Neural cell (in vitro differentiated cells): ENCODE measurements around the gene ABHD8. TPM values are rescaled to one million over a fixed set of nuclear protein-coding genes. Genes with fewer than 3 reads are reported as not detected.

Experiments used
- H2AFZ ChIP-seq: fragments of 200-600, 300-800 bp; sonication (generic), shearing (Covaris generic); 2 replicates; pipeline ENCODE4 v1.6.0; 2014; ENCODE audit warnings: low read depth, mild to moderate bottlenecking, antibody characterized with exemption, low read length, moderate library complexity
- H3F3A ChIP-seq: fragments of 200-600 bp; shearing (Covaris generic); 2 replicates; pipeline ENCODE4 v1.6.1; 2016; ENCODE audit warnings: mild to moderate bottlenecking, moderate library complexity, mixed read lengths, antibody characterized with exemption, low read length; ENCODE audit not compliant: insufficient read depth, poor library complexity, severe bottlenecking
- H3K27ac ChIP-seq: fragments of 200-600, 300-800 bp; sonication (generic), shearing (Covaris generic); 2 replicates; pipeline ENCODE4 v1.5.1; 2014; ENCODE audit warnings: mild to moderate bottlenecking, low read length, moderate library complexity
- H3K27me3 ChIP-seq: fragments of 300-800, 200-600 bp; sonication (generic), shearing (Covaris generic); 2 replicates; pipeline ENCODE4 v1.6.0; 2014; ENCODE audit warnings: mild to moderate bottlenecking, low read depth, low read length, moderate library complexity; ENCODE audit not compliant: insufficient read depth
- H3K36me3 ChIP-seq: fragments of 300-800, 200-600 bp; sonication (generic), shearing (Covaris generic); 2 replicates; pipeline ENCODE4 v1.5.1; 2014; ENCODE audit warnings: mild to moderate bottlenecking, antibody characterized with exemption, low read length, moderate library complexity; ENCODE audit not compliant: insufficient read depth
- H3K4me2 ChIP-seq: fragments of 300-800, 200-600 bp; sonication (generic), shearing (Covaris generic); 2 replicates; pipeline ENCODE4 v1.6.0; 2014; ENCODE audit warnings: mild to moderate bottlenecking, low read length
- H3K4me3 ChIP-seq: fragments of 300-800, 200-600 bp; sonication (generic), shearing (Covaris generic); 2 replicates; pipeline ENCODE4 v1.5.1; 2014; ENCODE audit warnings: mild to moderate bottlenecking, low read length, moderate library complexity
- H3K79me2 ChIP-seq: fragments of 200-600 bp; shearing (Covaris generic); replicated peaks from 2 replicates; pipeline ENCODE4 v1.6.0; 2014; ENCODE audit warnings: mild to moderate bottlenecking, low read length, moderate library complexity; ENCODE audit not compliant: insufficient read depth
- H3K9ac ChIP-seq: fragments of 300-800, 200-600 bp; sonication (generic), shearing (Covaris generic); 2 replicates; pipeline ENCODE4 v1.6.1; 2016; ENCODE audit warnings: mild to moderate bottlenecking, low read length, mixed read lengths
- H3K9me2 ChIP-seq: fragments of 200-600 bp; shearing (Covaris generic); 2 replicates; pipeline ENCODE4 v1.6.1; 2016; ENCODE audit warnings: mild to moderate bottlenecking, low read length, mixed read lengths; ENCODE audit not compliant: insufficient read depth
- H3K9me3 ChIP-seq: fragments of 200-600, 300-800 bp; sonication (generic), shearing (Covaris generic); 2 replicates; pipeline ENCODE4 v1.6.1; 2016; ENCODE audit warnings: mild to moderate bottlenecking, mixed run types, low read length, moderate library complexity, mixed read lengths
- H4K20me1 ChIP-seq: fragments of 200-600 bp; shearing (Covaris generic); 2 replicates; pipeline ENCODE4 v1.6.1; 2016; ENCODE audit warnings: mild to moderate bottlenecking, mixed run types; ENCODE audit not compliant: insufficient read depth
- EP300 ChIP-seq: fragments of 450-650 bp; conservative IDR thresholded peaks from 2 replicates; pipeline ENCODE4 v1.6.1; 2014; ENCODE audit warnings: antibody characterized with exemption, mild to moderate bottlenecking, moderate library complexity; ENCODE audit not compliant: poor library complexity, severe bottlenecking
- EZH2 ChIP-seq: fragments of 200-600, 300-800 bp; shearing (Covaris generic), sonication (generic); IDR thresholded peaks from 2 replicates; pipeline ENCODE4 v1.6.1; 2014; ENCODE audit warnings: antibody characterized with exemption, low read length, borderline replicate concordance, mild to moderate bottlenecking; ENCODE audit not compliant: insufficient read depth, poor library complexity, severe bottlenecking
- MXI1 ChIP-seq: fragments of 450-650 bp; conservative IDR thresholded peaks from 2 replicates; pipeline ENCODE4 v1.6.1; 2014; ENCODE audit warnings: antibody characterized with exemption, mild to moderate bottlenecking; ENCODE audit not compliant: poor library complexity, severe bottlenecking
- POLR2AphosphoS5 ChIP-seq: IDR thresholded peaks from 2 replicates; pipeline ENCODE4 v1.6.1; 2012
- RAD21 ChIP-seq: fragments of 450-650 bp; conservative IDR thresholded peaks from 2 replicates; pipeline ENCODE4 v1.6.1; 2014; ENCODE audit warnings: antibody characterized with exemption, mild to moderate bottlenecking, moderate library complexity
- REST ChIP-seq: IDR thresholded peaks from 2 replicates; pipeline ENCODE4 v1.6.1; 2012; ENCODE audit warnings: borderline replicate concordance
- SMC3 ChIP-seq: fragments of 450-650 bp; conservative IDR thresholded peaks from 2 replicates; pipeline ENCODE4 v1.6.1; 2014; ENCODE audit warnings: antibody characterized with exemption, mild to moderate bottlenecking, moderate library complexity; ENCODE audit not compliant: poor library complexity
- TAF1 ChIP-seq: IDR thresholded peaks from 2 replicates; pipeline ENCODE4 v1.6.1; 2012; ENCODE audit warnings: low read depth
- polyA plus RNA-seq: library from polyadenylated mRNA; depleted of rRNA; stranded (reverse); fragments of >200 nt; gene quantifications from 2 replicates; pipeline ENCODE4 v1.2.3, GENCODE V29; 2014
- TF ChIP-seq, protein P1 (sequence below): fragments of 450-650 bp; IDR thresholded peaks from 2 replicates; pipeline ENCODE4 v1.5.1; 2014; ENCODE audit warnings: antibody characterized with exemption, mild to moderate bottlenecking, moderate library complexity; ENCODE audit not compliant: poor library complexity, severe bottlenecking

Gene ABHD8
- polyA plus RNA-seq, 1 donor from 2014 or later: 28.1 TPM

DNA sequence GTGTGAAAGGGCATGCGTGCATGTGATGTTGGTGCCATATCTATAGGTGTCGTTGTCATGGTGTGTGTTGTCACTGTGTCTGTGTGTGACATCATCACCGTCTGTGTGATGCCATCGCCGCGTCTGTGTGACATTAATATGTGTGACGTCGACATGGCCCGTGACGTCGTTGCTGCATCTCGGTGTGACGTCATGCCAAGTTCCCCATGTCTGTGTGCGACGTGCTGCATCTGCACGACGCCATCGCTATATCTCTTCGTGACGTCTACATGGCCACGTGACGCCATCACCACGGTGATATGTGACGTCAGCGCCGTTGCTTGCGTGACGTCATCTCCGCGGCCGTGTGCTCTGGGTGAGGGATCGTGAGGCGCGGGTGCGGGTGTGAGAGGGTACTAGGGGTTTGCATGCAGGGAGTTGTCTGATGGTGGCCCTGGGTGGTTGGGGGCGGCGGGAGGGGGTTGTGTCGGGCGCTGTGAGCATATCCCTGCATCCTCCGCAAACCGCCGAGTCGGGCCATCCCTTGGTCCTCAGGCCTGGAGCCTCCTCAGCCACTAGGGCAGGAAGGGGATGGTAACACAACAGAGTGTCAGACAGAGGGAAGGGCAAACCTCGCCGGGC, 48.7 kb upstream of the ABHD8 start:
- no peaks in the 10 kb centered on the region for H4K20me1 ChIP-seq
- no peaks in the 10 kb centered on the region for H3K36me3 ChIP-seq
- no peaks in the 10 kb centered on the region for H3K9me2 ChIP-seq
- no peak overlapping the region for H3K27ac ChIP-seq
- H3K4me3 ChIP-seq: no peak overlapping the region
- H3K4me2 ChIP-seq: no peak overlapping the region
- H2AFZ ChIP-seq: no peak overlapping the region
- H3F3A ChIP-seq: no peaks in the 10 kb centered on the region
- H3K27me3 ChIP-seq: no peaks in the 10 kb centered on the region
- no peaks in the 10 kb centered on the region for H3K9me3 ChIP-seq
- H3K79me2 ChIP-seq: no peaks in the 10 kb centered on the region
- TF ChIP-seq RAD21 (no peak), EZH2 (no peak), EP300 (no peak), SMC3 (no peak), MXI1 (no peak), TAF1 (no peak), REST (no peak), POLR2AphosphoS5 (no peak)
- TF ChIP-seq, protein P1, sequence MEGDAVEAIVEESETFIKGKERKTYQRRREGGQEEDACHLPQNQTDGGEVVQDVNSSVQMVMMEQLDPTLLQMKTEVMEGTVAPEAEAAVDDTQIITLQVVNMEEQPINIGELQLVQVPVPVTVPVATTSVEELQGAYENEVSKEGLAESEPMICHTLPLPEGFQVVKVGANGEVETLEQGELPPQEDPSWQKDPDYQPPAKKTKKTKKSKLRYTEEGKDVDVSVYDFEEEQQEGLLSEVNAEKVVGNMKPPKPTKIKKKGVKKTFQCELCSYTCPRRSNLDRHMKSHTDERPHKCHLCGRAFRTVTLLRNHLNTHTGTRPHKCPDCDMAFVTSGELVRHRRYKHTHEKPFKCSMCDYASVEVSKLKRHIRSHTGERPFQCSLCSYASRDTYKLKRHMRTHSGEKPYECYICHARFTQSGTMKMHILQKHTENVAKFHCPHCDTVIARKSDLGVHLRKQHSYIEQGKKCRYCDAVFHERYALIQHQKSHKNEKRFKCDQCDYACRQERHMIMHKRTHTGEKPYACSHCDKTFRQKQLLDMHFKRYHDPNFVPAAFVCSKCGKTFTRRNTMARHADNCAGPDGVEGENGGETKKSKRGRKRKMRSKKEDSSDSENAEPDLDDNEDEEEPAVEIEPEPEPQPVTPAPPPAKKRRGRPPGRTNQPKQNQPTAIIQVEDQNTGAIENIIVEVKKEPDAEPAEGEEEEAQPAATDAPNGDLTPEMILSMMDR: no peak
- H3K9ac ChIP-seq: no peak overlapping the region

DNA sequence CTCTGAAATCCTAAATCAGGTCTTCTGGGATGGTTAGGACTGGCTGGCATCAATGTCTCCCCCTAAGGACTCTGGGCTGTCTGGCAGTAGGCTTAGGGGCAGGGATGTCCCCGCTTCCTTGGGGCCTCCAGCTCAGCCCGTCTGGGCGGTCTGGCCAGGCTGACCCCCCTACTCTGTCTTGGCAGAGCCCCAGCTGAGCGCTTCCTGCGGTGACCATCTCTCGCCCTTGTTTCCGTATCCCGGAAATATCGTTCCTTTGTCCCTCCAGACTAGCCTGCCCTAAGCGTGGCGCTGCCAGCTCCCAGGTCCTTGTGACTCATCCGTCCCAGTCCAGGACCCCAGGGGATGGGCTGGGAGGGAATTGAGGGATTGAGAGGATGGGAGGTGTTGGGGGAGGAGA, 45.5 kb upstream of the ABHD8 start:
- H3K79me2 ChIP-seq: no peaks in the 10 kb centered on the region
- H3K4me3 ChIP-seq: no peak overlapping the region
- no peaks in the 10 kb centered on the region for H3K27me3 ChIP-seq
- no peak overlapping the region for H2AFZ ChIP-seq
- no peak overlapping the region for H3K27ac ChIP-seq
- TF ChIP-seq RAD21: no peak
- no peak for TF ChIP-seq POLR2AphosphoS5
- no peak for TF ChIP-seq MXI1
- TF ChIP-seq REST: no peak
- TF ChIP-seq, protein P1: no peak
- no peak for TF ChIP-seq EP300
- no peak for TF ChIP-seq EZH2
- TF ChIP-seq SMC3: no peak
- no peak for TF ChIP-seq TAF1
- no peak overlapping the region for H3K9ac ChIP-seq
- no peaks in the 10 kb centered on the region for H3K9me3 ChIP-seq
- H3K9me2 ChIP-seq: no peaks in the 10 kb centered on the region
- no peaks in the 10 kb centered on the region for H3K36me3 ChIP-seq
- H4K20me1 ChIP-seq: no peaks in the 10 kb centered on the region
- no peak overlapping the region for H3K4me2 ChIP-seq
- H3F3A ChIP-seq: no peaks in the 10 kb centered on the region
